ENCODE results near the gene ELOVL6.
"Not testable (repeated sequence)": the region's sequence is repeated elsewhere in the genome, so short reads cannot be mapped to it uniquely, and the experiment has no call there.

ELOVL6 gene

GRCh38 chr4:110119880-110120279, 78.5 kb downstream of the ELOVL6 start:
- no peak for DNase-seq

- no peak for DNase-seq
Measured at GRCh38 chr4:110119337-110119736, 79.1 kb downstream of the ELOVL6 start.

DNA sequence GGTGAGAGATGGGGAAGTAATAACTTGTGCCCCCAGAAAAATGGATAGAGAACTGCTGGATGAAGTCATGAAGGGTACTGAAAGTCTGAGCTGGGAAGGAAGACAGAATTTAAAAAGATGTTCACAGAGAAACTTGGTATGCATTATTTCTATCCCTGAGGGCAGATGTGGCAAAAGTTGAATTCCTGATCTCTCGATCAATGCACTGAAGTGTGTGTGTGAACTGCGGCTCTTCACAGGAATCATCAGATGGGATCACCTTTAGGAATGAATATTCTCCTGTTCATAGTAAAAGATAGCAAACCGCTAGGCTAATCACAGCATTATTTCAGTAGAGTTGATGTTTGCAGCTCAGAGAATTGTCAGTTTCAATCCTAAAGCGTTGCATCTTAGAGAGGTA, 86.4 kb downstream of the ELOVL6 start:
- DNase-seq, result no peak

- no peak for DNase-seq
Measured at GRCh38 chr4:110109455-110109854, 89.0 kb downstream of the ELOVL6 start.

- no peak for DNase-seq
Measured at GRCh38 chr4:110108960-110109359, 89.5 kb downstream of the ELOVL6 start.

DNA sequence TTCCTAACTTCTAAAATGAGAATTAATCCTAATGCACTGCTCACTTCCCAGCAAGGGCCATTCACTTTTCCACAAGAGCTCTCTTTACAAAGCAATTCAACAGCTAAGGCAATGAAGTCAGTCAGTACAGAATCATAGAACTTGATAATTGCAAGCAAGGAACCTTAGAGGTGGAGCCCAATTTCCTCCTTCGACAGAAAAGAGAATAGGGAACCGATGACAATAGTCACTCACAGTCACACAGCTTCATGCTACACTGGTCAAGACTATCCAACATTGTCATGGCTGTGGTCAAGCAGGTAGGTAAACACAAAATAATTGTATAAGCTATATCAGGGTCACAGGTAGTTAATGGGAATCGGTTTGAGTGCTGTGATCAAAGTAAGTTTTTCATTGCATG, 90.0 kb downstream of the ELOVL6 start:
- DNase-seq, result no peak

DNA sequence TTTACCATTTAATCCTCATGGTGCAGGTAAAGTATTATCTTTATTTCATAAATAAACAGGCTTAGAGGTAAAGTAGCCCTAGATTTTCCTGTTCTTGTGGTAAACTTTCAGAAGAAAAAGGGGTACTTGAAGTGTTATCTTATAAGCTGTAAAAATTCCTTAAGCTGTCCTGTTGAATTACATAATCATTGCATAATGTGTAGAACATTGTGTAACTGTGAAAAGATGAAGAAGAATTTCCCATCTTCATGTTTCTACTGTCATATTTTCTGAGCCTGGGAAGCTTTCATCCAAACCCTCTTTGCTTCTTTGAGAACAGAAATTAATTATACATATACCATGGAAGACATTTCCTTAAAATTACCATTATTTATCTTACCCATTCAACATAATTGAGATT, 90.5 kb downstream of the ELOVL6 start:
- no peak for DNase-seq

DNA sequence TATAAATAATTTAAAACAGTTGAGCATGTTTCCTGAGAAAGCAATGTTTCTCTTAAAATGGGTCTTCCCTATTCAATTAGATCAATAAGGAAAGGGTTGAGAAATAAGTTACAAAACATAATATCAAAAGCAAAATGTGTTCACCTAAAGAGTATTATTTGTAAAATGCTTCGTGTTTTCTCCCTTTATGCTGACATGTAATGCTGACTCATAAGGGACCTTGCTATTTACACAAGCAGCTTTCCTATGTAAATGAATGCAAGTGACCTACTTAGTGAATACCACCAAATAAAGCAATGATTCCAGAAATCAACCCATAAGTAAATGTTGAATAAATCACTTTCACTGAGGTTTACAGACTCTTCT, 91.5 kb downstream of the ELOVL6 start:
- no peak for DNase-seq

- no peak for DNase-seq
Measured at GRCh38 chr4:110104661-110105060, 93.8 kb downstream of the ELOVL6 start.

DNA sequence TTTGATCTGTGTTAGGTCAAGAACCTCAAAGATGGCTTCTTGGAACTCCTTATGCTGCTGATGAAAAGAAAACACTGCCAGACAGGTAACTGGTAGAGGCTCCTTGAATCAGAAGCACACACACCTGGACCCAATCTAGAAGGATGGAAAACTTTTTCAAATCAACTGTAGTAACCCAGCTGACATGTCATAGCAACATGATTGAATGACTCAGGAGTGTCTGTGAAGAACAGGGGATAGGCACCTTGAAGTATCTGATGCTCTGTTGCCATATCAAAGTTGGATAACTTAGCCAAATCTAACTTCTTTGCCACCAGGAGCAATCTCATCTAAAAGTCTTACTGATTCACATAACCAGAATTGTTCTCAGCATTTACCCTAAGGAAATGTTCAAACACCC, 98.8 kb downstream of the ELOVL6 start:
- DNase-seq, result no peak

GRCh38 chr4:110096405-110096804, 102.0 kb downstream of the ELOVL6 start:
- DNase-seq, result no peak

DNA sequence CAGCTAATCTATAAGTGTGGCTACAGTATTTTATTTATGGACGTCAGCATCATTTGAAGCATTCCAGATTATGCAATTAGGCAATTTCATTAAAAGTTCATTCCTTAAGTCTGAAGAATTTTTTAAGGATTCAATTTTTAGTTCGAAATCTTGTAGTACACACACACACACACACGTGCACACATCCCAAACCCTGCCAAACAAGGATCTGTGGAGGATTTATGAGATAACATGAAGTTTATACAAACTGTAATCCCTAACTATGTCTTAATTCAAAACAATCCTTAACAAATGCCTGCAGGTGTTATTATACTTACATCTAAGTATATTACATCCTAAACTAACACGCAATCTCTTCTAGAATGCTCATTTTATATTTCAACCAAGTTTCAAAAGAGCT, 105.8 kb downstream of the ELOVL6 start:
- DNase-seq, result no peak

DNA sequence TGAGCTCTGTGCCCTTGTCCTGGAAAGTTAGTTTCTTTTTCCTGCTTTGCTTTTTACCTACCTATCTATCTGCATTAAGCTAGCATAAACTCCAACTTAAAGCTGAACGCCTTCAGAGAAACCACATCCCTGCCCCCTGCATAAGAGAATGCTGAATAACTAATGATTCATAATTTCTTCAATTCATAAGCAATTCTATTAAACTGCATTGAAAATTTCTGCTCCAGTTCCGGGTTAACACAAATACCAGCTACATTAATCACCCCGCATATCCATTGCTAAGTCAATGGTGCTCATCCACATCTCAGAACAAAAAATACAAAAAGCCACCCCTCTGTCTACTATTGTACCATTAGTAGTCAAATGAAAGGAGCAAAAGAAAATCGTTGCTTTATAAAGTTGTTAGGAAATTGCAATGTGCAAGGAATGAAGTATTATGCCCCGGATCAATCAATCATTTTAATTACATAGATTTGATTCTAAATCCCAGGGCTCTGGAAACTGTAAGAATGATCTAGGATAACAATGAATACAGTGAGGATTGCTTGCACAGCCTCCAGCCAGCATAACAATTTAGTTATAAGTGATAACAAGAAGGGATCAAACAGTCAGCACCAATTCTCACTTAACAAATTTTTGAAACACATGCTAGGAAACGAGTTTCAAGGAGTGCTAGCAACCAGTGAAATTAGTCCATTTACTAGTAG, 106.8 kb downstream of the ELOVL6 start:
- DNase-seq, result no peak

DNA sequence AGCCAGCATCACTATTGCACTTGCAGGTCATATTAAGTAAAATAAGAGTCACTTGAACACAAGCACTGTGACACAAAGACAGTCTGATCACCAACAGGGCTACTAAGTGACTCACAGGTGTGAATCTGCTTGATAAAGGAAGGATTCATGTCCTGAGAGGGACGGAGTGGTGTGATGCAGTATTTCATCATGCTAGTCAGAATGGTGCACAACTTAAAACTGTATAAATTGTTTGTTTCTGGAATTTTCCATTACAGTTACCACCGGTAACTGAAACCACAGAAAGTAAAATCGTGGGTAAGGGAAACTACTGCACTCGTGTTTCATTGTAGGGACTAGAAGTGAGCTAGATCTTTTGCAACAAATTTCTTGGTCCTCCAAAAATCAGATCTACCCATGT, 109.7 kb downstream of the ELOVL6 start:
- DNase-seq, result no peak

DNA sequence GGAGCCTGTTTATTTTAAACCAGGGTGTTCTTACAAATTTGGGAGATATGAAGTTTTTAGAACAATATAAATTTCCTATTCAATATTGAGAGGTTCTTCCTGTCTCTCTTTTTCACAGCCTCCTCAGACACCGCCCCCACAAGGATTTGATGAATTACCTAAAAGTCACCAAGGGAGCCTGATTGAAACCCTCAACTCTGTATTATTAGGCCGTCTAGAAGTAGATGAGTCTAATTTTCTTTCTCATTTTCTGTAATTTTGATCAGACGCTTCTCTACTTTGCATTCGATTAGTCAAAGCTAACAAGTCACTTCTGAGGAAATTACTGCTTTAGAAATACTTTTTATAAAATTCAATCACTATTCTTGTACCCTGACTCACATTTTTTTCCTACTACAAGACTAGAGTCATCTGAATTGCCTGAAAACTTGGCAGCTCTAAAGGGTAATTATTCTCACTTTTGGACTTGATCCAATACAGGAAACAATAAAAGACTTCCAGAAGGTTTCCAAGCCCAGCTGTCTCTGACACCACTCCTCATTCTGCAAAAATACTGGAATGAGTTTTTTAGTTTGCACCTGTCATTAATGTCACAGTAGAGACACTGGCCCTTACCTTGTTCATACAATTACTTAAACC, 111.2 kb downstream of the ELOVL6 start:
- no peak for DNase-seq

DNA sequence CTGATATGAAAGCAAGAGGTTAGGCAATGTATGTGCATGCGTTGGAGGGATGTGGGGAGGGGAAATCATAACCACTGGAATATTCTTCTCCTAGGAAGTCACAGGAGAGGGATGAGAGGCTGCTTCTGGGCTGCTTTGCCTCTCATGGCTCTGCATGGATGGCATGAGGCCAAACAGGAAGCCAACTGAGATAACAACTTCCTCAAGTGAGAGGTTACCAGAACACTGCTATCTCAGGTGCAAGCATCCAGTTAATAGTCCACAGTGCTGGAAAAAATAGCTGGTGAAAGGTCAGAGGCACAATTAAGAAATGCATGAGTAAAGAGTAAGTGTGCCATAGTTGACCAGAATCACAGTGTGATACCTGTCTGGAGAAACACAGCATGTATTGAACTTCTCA, 113.3 kb downstream of the ELOVL6 start:
- DNase-seq, result no peak

GRCh38 chr4:110084154-110084553, 114.3 kb downstream of the ELOVL6 start:
- DNase-seq, result no peak

GRCh38 chr4:110078148-110078547, 120.3 kb downstream of the ELOVL6 start:
- DNase-seq, result not testable (repeated sequence)

DNA sequence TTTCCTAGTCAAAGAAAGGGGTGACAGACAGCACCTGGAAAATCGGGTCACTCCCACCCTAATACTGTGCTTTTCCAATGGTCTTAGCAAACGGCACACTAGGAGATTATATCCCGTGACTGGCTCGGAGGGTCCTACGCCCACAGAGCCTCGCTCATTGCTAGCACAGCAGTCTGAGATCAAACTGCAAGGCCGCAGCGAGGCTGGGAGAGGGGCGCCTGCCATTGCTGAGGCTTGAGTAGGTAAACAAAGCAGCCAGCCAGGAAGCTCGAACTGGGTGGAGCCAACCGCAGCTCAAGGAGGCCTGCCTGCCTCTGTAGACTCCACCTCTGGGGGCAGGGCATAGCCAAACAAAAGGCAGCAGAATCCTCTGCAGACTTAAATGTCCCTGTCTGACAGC, 121.6 kb downstream of the ELOVL6 start:
- not testable (repeated sequence) for DNase-seq

GRCh38 chr4:110075891-110076290, 122.5 kb downstream of the ELOVL6 start:
- DNase-seq, result no peak

DNA sequence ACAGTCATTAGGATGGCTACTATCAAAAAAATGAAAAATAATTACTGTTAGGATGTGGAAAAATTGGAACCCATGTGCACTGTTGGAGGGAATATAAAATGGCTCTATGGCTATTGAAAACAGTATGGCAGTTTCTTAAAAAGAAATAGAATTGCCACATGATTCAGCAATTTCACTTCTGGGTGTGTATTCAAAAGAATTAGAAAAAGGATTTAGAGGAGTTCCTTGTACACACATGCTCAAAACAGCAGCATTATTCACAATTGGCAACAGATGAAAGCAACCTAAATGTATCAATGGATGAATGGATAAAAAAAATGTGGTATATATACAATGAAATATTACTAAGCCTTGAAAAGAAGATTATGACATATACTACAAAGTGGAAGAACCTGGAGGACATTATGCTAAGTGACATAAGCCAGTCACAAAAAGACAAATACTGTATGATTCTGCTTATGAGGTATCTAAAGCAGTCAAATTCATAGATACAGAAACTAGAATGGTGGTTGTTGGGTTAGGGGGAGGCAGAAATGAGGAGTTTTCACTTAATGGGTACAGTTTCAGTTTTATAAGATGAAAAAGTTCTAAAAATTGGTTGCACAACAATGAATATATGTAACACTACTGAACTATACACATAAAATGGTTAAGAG, 123.2 kb downstream of the ELOVL6 start:
- DNase-seq, result no peak

GRCh38 chr4:110074570-110074969, 123.8 kb downstream of the ELOVL6 start:
- no peak for DNase-seq

- no peak for DNase-seq
Measured at GRCh38 chr4:110073053-110073845, 125.2 kb downstream of the ELOVL6 start.

GRCh38 chr4:110071466-110071865, 126.9 kb downstream of the ELOVL6 start:
- no peak for DNase-seq
